ENCODE measurements around the gene KLK5. TPM values are rescaled to one million over a fixed set of nuclear protein-coding genes. Genes with fewer than 3 reads are reported as not detected.
"Not testable (repeated sequence)": the region's sequence is repeated elsewhere in the genome, so short reads cannot be mapped to it uniquely, and the experiment has no call there.

Gene KLK5, protein sequence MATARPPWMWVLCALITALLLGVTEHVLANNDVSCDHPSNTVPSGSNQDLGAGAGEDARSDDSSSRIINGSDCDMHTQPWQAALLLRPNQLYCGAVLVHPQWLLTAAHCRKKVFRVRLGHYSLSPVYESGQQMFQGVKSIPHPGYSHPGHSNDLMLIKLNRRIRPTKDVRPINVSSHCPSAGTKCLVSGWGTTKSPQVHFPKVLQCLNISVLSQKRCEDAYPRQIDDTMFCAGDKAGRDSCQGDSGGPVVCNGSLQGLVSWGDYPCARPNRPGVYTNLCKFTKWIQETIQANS
- 0.22 TPM in 1 of 2 replicates, not detected in the other for total RNA-seq (2012; rRNA removed)

GRCh38 chr19:50952910-50953309 is at the start of gene KLK5:
TSS of gene KLK5 (minus strand) at chr19:50953038. CDS start at chr19:50952657, 381 bp downstream.
- Histone ChIP-seq H3K9ac (ENCODE audit: low read depth, low read length) (no peak within 1 kb of the TSS), H3K4me2 (ENCODE audit: low read length) (no peak within 1 kb of the TSS), H3K36me3 (ENCODE audit: insufficient read depth, low read length) (no peaks in the 10 kb centered on the region), H3K4me1 (ENCODE audit: control insufficient read depth, insufficient read depth, low read length) (no peaks in the 10 kb centered on the region), H3K4me3 (ENCODE audit: low read length) (no peak within 1 kb of the TSS), H3K27me3 (ENCODE audit: control insufficient read depth, insufficient read depth, low read length) (no peaks in the 10 kb centered on the region), H3K9me3 (replicated peaks; ENCODE audit: low read length) (peaks cover 5% of the 10 kb centered on the region)

DNA sequence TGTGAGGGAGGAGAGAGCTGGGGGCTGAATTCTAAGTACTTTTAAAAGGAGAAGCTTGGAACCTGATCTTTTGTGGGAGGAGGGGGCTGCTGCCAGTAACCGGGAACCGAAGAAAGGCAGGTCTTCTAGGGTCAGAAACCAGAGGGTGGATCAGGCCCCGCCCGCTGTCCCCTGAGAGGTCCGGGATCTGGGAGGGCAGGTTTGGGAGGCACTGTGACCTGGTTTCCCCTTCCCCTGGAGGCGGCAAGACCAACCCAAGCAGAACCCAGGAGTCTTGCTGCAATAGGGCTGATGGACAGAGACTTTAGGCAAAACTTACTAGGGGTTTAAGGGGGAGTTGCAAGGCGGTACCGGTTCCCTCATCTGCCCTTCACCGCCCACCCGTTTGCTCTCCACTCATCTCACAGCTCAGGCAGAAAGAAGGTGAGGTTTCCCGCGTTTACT is 49.3 kb upstream of the KLK5 start:
- H3K9ac ChIP-seq (ENCODE audit: low read depth, low read length) = no peak overlapping the region
- H3K4me1 ChIP-seq (ENCODE audit: control insufficient read depth, insufficient read depth, low read length) = no peaks in the 10 kb centered on the region
- no peak overlapping the region for H3K4me2 ChIP-seq (ENCODE audit: low read length)
- no peaks in the 10 kb centered on the region for H3K36me3 ChIP-seq (ENCODE audit: insufficient read depth, low read length)
- H3K9me3 ChIP-seq (replicated peaks; ENCODE audit: low read length) = no peaks in the 10 kb centered on the region
- no peak overlapping the region for H3K4me3 ChIP-seq (ENCODE audit: low read length)
- no peaks in the 10 kb centered on the region for H3K27me3 ChIP-seq (ENCODE audit: control insufficient read depth, insufficient read depth, low read length)

- H3K27me3 ChIP-seq (ENCODE audit: control insufficient read depth, insufficient read depth, low read length) = no peaks in the 10 kb centered on the region
- H3K9me3 ChIP-seq (replicated peaks; ENCODE audit: low read length) = no peaks in the 10 kb centered on the region
- no peak within 1 kb of the TSS for H3K9ac ChIP-seq (ENCODE audit: low read depth, low read length)
- H3K4me1 ChIP-seq (ENCODE audit: control insufficient read depth, insufficient read depth, low read length) = no peaks in the 10 kb centered on the region
- H3K36me3 ChIP-seq (ENCODE audit: insufficient read depth, low read length) = no peaks in the 10 kb centered on the region
- no peak within 1 kb of the TSS for H3K4me2 ChIP-seq (ENCODE audit: low read length)
- H3K4me3 ChIP-seq (ENCODE audit: low read length) = no peak within 1 kb of the TSS
These were observed 48.7 kb upstream of the KLK5 start, which contains the start of gene KLK8 for GRCh38 chr19:51001515-51001914. TSS of gene KLK8 (minus strand) at chr19:51001604. CDS start at chr19:51001167, 437 bp downstream.

DNA sequence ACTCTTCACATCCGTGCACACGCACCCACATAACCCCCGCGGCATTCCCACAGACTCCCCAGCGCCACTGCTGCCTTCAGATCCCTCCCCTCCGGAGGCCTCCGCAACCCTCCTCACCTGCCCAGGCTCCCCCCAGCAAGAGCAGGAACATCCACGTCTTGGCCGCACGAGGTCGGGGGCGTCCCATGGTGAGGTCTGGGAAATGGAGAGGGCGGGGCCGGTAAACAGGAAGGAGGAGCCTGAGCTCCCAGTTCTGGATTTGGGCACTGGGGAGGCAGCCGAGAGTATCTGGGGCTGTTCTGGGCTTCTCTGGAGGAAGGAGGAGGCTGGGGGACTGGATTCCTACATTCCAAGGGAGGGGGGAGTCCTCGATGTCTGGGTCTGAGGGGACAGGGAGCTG is 48.1 kb upstream of the KLK5 start:
- H3K4me2 ChIP-seq (ENCODE audit: low read length) = no peak overlapping the region
- H3K4me1 ChIP-seq (ENCODE audit: control insufficient read depth, insufficient read depth, low read length) = no peaks in the 10 kb centered on the region
- no peaks in the 10 kb centered on the region for H3K36me3 ChIP-seq (ENCODE audit: insufficient read depth, low read length)
- H3K27me3 ChIP-seq (ENCODE audit: control insufficient read depth, insufficient read depth, low read length) = no peaks in the 10 kb centered on the region
- no peak overlapping the region for H3K9ac ChIP-seq (ENCODE audit: low read depth, low read length)
- H3K4me3 ChIP-seq (ENCODE audit: low read length) = no peak overlapping the region
- no peaks in the 10 kb centered on the region for H3K9me3 ChIP-seq (replicated peaks; ENCODE audit: low read length)

GRCh38 chr19:51000426-51000825 is 47.6 kb upstream of the KLK5 start:
- Histone ChIP-seq H3K4me3 (ENCODE audit: low read length) (no peak overlapping the region), H3K27me3 (ENCODE audit: control insufficient read depth, insufficient read depth, low read length) (no peaks in the 10 kb centered on the region), H3K9me3 (replicated peaks; ENCODE audit: low read length) (no peaks in the 10 kb centered on the region), H3K4me1 (ENCODE audit: control insufficient read depth, insufficient read depth, low read length) (no peaks in the 10 kb centered on the region), H3K9ac (ENCODE audit: low read depth, low read length) (no peak overlapping the region), H3K36me3 (ENCODE audit: insufficient read depth, low read length) (no peaks in the 10 kb centered on the region), H3K4me2 (ENCODE audit: low read length) (no peak overlapping the region)

- no peaks in the 10 kb centered on the region for H3K36me3 ChIP-seq (ENCODE audit: insufficient read depth, low read length)
- H3K4me3 ChIP-seq (ENCODE audit: low read length) = no peak overlapping the region
- no peak overlapping the region for H3K4me2 ChIP-seq (ENCODE audit: low read length)
- H3K9ac ChIP-seq (ENCODE audit: low read depth, low read length) = no peak overlapping the region
- H3K9me3 ChIP-seq (replicated peaks; ENCODE audit: low read length) = no peaks in the 10 kb centered on the region
- H3K27me3 ChIP-seq (ENCODE audit: control insufficient read depth, insufficient read depth, low read length) = no peaks in the 10 kb centered on the region
- H3K4me1 ChIP-seq (ENCODE audit: control insufficient read depth, insufficient read depth, low read length) = no peaks in the 10 kb centered on the region
These were observed 45.8 kb upstream of the KLK5 start for GRCh38 chr19:50998686-50999085.

GRCh38 chr19:50998061-50998460 is 45.2 kb upstream of the KLK5 start:
- H3K9ac ChIP-seq (ENCODE audit: low read depth, low read length) = no peak overlapping the region
- H3K27me3 ChIP-seq (ENCODE audit: control insufficient read depth, insufficient read depth, low read length) = no peaks in the 10 kb centered on the region
- no peaks in the 10 kb centered on the region for H3K4me1 ChIP-seq (ENCODE audit: control insufficient read depth, insufficient read depth, low read length)
- H3K9me3 ChIP-seq (replicated peaks; ENCODE audit: low read length) = no peaks in the 10 kb centered on the region
- H3K4me2 ChIP-seq (ENCODE audit: low read length) = no peak overlapping the region
- H3K36me3 ChIP-seq (ENCODE audit: insufficient read depth, low read length) = no peaks in the 10 kb centered on the region
- H3K4me3 ChIP-seq (ENCODE audit: low read length) = no peak overlapping the region

DNA sequence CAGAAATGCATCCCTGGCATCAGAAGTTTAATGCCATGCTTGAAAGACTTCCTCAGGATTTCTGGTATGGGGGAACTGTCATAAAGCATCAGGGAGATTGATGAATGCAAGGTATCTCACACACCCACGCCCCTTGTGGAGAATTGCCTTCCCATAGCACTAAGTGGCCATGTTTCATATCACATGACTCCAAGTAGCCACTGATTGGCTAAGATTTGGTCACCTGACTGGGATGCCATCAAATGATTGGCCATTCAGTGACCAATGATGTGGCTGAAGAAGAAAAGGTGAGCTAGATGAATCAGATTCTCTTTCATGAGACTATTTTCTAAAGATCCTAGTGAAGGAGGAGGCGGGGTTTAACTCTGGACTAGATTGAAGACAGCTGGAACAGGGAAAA is 41.3 kb upstream of the KLK5 start:
- no peaks in the 10 kb centered on the region for H3K9me3 ChIP-seq (replicated peaks; ENCODE audit: low read length)
- no peak overlapping the region for H3K4me3 ChIP-seq (ENCODE audit: low read length)
- no peaks in the 10 kb centered on the region for H3K4me1 ChIP-seq (ENCODE audit: control insufficient read depth, insufficient read depth, low read length)
- no peaks in the 10 kb centered on the region for H3K36me3 ChIP-seq (ENCODE audit: insufficient read depth, low read length)
- H3K4me2 ChIP-seq (ENCODE audit: low read length) = no peak overlapping the region
- no peaks in the 10 kb centered on the region for H3K27me3 ChIP-seq (ENCODE audit: control insufficient read depth, insufficient read depth, low read length)
- H3K9ac ChIP-seq (ENCODE audit: low read depth, low read length) = no peak overlapping the region

GRCh38 chr19:50992666-50993035 is 39.8 kb upstream of the KLK5 start:
- no peaks in the 10 kb centered on the region for H3K4me1 ChIP-seq (ENCODE audit: control insufficient read depth, insufficient read depth, low read length)
- no peak overlapping the region for H3K9ac ChIP-seq (ENCODE audit: low read depth, low read length)
- no peaks in the 10 kb centered on the region for H3K9me3 ChIP-seq (replicated peaks; ENCODE audit: low read length)
- no peak overlapping the region for H3K4me2 ChIP-seq (ENCODE audit: low read length)
- no peaks in the 10 kb centered on the region for H3K36me3 ChIP-seq (ENCODE audit: insufficient read depth, low read length)
- H3K27me3 ChIP-seq (ENCODE audit: control insufficient read depth, insufficient read depth, low read length) = no peaks in the 10 kb centered on the region
- H3K4me3 ChIP-seq (ENCODE audit: low read length) = no peak overlapping the region

DNA sequence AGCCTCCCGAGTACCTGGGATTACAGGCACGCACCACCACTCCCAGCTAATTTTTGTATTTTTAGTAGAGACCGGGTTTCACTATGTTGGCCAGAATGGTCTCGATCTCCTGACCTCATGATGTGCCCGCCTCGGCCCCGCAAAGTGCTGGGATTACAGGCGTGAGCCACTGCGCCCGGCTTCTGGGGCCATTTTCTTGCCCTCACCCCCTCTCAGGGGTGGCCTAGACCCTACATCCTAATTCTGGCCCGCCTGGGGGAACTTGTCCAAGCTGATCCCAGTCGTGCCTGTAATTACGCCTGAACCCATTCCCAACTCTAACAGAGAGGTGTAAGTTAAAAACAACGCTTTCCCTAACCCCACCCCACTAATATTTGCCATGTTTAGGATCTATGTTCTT is 31.6 kb upstream of the KLK5 start:
- H3K9me3 ChIP-seq (replicated peaks; ENCODE audit: low read length); H3K27me3 ChIP-seq (ENCODE audit: control insufficient read depth, insufficient read depth, low read length); H3K4me3 ChIP-seq (ENCODE audit: low read length); H3K4me2 ChIP-seq (ENCODE audit: low read length); H3K4me1 ChIP-seq (ENCODE audit: control insufficient read depth, insufficient read depth, low read length); H3K9ac ChIP-seq (ENCODE audit: low read depth, low read length); H3K36me3 ChIP-seq (ENCODE audit: insufficient read depth, low read length): not testable (repeated sequence)

DNA sequence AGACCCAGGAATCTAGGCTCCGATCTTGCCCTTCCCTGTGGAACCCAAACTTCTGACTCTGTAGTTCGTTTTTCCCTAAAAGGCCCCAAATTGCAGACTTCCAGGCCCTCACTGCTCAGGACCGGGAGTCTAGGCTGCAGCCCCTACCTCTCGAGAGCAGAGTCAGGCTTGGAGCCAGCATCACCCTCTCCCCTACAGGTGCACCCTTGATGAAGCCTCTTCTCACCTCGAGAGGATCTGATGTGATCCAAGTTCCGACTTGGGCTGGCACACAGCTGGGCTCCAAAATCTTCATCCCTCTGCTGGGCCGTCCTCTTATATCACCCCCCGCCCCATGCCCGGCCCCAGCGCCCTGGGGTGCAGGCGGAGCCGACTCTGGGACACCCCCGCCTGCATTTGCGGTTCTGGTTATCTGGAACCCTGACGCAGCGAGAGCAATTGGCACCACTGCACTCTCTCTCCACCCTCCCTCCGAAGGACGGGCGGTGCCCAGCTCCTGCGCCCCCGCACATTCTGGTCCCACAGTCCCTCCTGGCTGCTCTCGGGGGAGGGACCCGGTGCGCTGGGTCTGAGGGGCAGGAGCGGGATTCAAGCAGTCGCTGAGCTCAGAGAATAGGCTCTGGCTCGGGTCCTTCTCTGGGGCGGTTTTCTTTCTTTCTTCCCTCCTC is 30.9 kb upstream of the KLK5 start, which contains the start of gene KLK7:
Gene KLK7, minus strand, starts transcription at position 293 of the 668 bp plus-strand sequence. CDS start 1,518 bp downstream, outside the sequence.
- no peak within 1 kb of the TSS for H3K4me3 ChIP-seq (ENCODE audit: low read length)
- no peaks in the 10 kb centered on the region for H3K9me3 ChIP-seq (replicated peaks; ENCODE audit: low read length)
- H3K4me2 ChIP-seq (ENCODE audit: low read length) = no peak within 1 kb of the TSS
- H3K36me3 ChIP-seq (ENCODE audit: insufficient read depth, low read length) = no peaks in the 10 kb centered on the region
- no peaks in the 10 kb centered on the region for H3K4me1 ChIP-seq (ENCODE audit: control insufficient read depth, insufficient read depth, low read length)
- no peaks in the 10 kb centered on the region for H3K27me3 ChIP-seq (ENCODE audit: control insufficient read depth, insufficient read depth, low read length)
- H3K9ac ChIP-seq (ENCODE audit: low read depth, low read length) = no peak within 1 kb of the TSS

GRCh38 chr19:50982186-50982585 is 29.3 kb upstream of the KLK5 start:
- Histone ChIP-seq H3K9ac (ENCODE audit: low read depth, low read length) (no peak overlapping the region), H3K36me3 (ENCODE audit: insufficient read depth, low read length) (no peaks in the 10 kb centered on the region), H3K4me2 (ENCODE audit: low read length) (no peak overlapping the region), H3K27me3 (ENCODE audit: control insufficient read depth, insufficient read depth, low read length) (no peaks in the 10 kb centered on the region), H3K4me1 (ENCODE audit: control insufficient read depth, insufficient read depth, low read length) (no peaks in the 10 kb centered on the region), H3K4me3 (ENCODE audit: low read length) (no peak overlapping the region), H3K9me3 (replicated peaks; ENCODE audit: low read length) (no peaks in the 10 kb centered on the region)

Data from skeletal muscle satellite cell (primary cell).